Measurements from ENCODE around the gene METTL23.

Gene METTL23

GRCh38 chr17:76702941-76703637 is 23.6 kb upstream of the METTL23 start:
- H2BK15ac ChIP-seq (ENCODE audit: low read depth, poor library complexity, severe bottlenecking) = no peak overlapping the region
- no peak overlapping the region for H3K23ac ChIP-seq (ENCODE audit: low read length in 2 of 2)
- H3K4me1 ChIP-seq (ENCODE audit: control insufficient read depth, insufficient read depth, low read depth, low read length) = peaks cover 46% of the 10 kb centered on the region
- H3K9me3 ChIP-seq (ENCODE audit: control insufficient read depth, low read length) = no peaks in the 10 kb centered on the region
- no peak overlapping the region for H4K91ac ChIP-seq (ENCODE audit: low read length)
- H3K4ac ChIP-seq (ENCODE audit: low read depth in 1 of 2, low read length in 2 of 2) = no peak overlapping the region
- peak overlapping the region; percentile 58 for H2AK5ac ChIP-seq (ENCODE audit: low read length, severe bottlenecking)
- no peak overlapping the region for H3K9ac ChIP-seq (ENCODE audit: low read length)
- H2AFZ ChIP-seq (ENCODE audit: low read depth, low read length) = no peak overlapping the region
- H3K27me3 ChIP-seq (ENCODE audit: control insufficient read depth in 1 of 2, insufficient read depth in 1 of 2, low read length in 2 of 2) = no peaks in the 10 kb centered on the region
- H2BK5ac ChIP-seq (ENCODE audit: low read depth, low read length, poor library complexity, severe bottlenecking) = no peak overlapping the region
- H3K27ac ChIP-seq (ENCODE audit: low read length, poor library complexity, severe bottlenecking) = no peak overlapping the region
- H3K4me3 ChIP-seq (ENCODE audit: insufficient read depth in 1 of 2, low read depth in 1 of 2, low read length in 2 of 2) = no peak overlapping the region
- peaks cover 0 to 12% of the 10 kb centered on the region in 2 experiments for H3K36me3 ChIP-seq (ENCODE audit: control insufficient read depth in 1 of 2, insufficient read depth in 2 of 2, low read depth in 1 of 2, low read length in 2 of 2)
- no peak overlapping the region for H3K14ac ChIP-seq (ENCODE audit: low read length in 2 of 2)
- no peak overlapping the region for H3K18ac ChIP-seq (ENCODE audit: low read depth in 1 of 2, low read length in 2 of 2)
- WGBS = 95% methylated on average over 9 of the region's 10 CpGs
- no peak for DNase-seq
- no peak overlapping the region for H2BK120ac ChIP-seq (ENCODE audit: low read depth, low read length)
- no peak overlapping the region for H3K4me2 ChIP-seq (ENCODE audit: low read length, poor library complexity, severe bottlenecking)
- no peak overlapping the region for H2BK12ac ChIP-seq (ENCODE audit: low read length in 2 of 2)
- H4K8ac ChIP-seq (ENCODE audit: low read length) = no peak overlapping the region
- no peaks in the 10 kb centered on the region for H3K79me1 ChIP-seq (replicated peaks; ENCODE audit: low read length, poor library complexity, severe bottlenecking)

GRCh38 chr17:76704805-76705204 is 21.8 kb upstream of the METTL23 start:
- H3K14ac ChIP-seq (ENCODE audit: low read length in 2 of 2) = no peak overlapping the region
- no peak overlapping the region for H2BK120ac ChIP-seq (ENCODE audit: low read depth, low read length)
- no peak overlapping the region for H3K18ac ChIP-seq (ENCODE audit: low read depth in 1 of 2, low read length in 2 of 2)
- peaks cover 0 to 12% of the 10 kb centered on the region in 2 experiments for H3K36me3 ChIP-seq (ENCODE audit: control insufficient read depth in 1 of 2, insufficient read depth in 2 of 2, low read depth in 1 of 2, low read length in 2 of 2)
- H4K8ac ChIP-seq (ENCODE audit: low read length) = no peak overlapping the region
- H2BK12ac ChIP-seq (ENCODE audit: low read length in 2 of 2) = no peak overlapping the region
- H3K9ac ChIP-seq (ENCODE audit: low read length) = peak overlapping the region; percentile 0
- no peak for DNase-seq
- 71% methylated on average over 4 of the region's 4 CpGs for WGBS
- no peak overlapping the region for H3K27ac ChIP-seq (ENCODE audit: low read length, poor library complexity, severe bottlenecking)
- no peak overlapping the region for H3K4me3 ChIP-seq (ENCODE audit: insufficient read depth in 1 of 2, low read depth in 1 of 2, low read length in 2 of 2)
- no peak overlapping the region for H3K23ac ChIP-seq (ENCODE audit: low read length in 2 of 2)
- H2BK15ac ChIP-seq (ENCODE audit: low read depth, poor library complexity, severe bottlenecking) = no peak overlapping the region
- H3K4me1 ChIP-seq (ENCODE audit: control insufficient read depth, insufficient read depth, low read depth, low read length) = peaks cover 47% of the 10 kb centered on the region
- H2AFZ ChIP-seq (ENCODE audit: low read depth, low read length) = no peak overlapping the region
- H3K4me2 ChIP-seq (ENCODE audit: low read length, poor library complexity, severe bottlenecking) = no peak overlapping the region
- H3K4ac ChIP-seq (ENCODE audit: low read depth in 1 of 2, low read length in 2 of 2) = no peak overlapping the region
- H3K27me3 ChIP-seq (ENCODE audit: control insufficient read depth in 1 of 2, insufficient read depth in 1 of 2, low read length in 2 of 2) = no peaks in the 10 kb centered on the region
- no peaks in the 10 kb centered on the region for H3K9me3 ChIP-seq (ENCODE audit: control insufficient read depth, low read length)
- H3K79me1 ChIP-seq (replicated peaks; ENCODE audit: low read length, poor library complexity, severe bottlenecking) = no peaks in the 10 kb centered on the region
- no peak overlapping the region for H2BK5ac ChIP-seq (ENCODE audit: low read depth, low read length, poor library complexity, severe bottlenecking)
- no peak overlapping the region for H4K91ac ChIP-seq (ENCODE audit: low read length)
- no peak overlapping the region for H2AK5ac ChIP-seq (ENCODE audit: low read length, severe bottlenecking)

GRCh38 chr17:76706817-76707216 is 19.8 kb upstream of the METTL23 start:
- WGBS = 79% methylated on average over 3 of the region's 3 CpGs
- H4K8ac ChIP-seq (ENCODE audit: low read length) = no peak overlapping the region
- peaks cover 0 to 12% of the 10 kb centered on the region in 2 experiments for H3K36me3 ChIP-seq (ENCODE audit: control insufficient read depth in 1 of 2, insufficient read depth in 2 of 2, low read depth in 1 of 2, low read length in 2 of 2)
- H3K14ac ChIP-seq (ENCODE audit: low read length in 2 of 2) = no peak overlapping the region
- no peaks in the 10 kb centered on the region for H3K27me3 ChIP-seq (ENCODE audit: control insufficient read depth in 1 of 2, insufficient read depth in 1 of 2, low read length in 2 of 2)
- H3K9ac ChIP-seq (ENCODE audit: low read length) = no peak overlapping the region
- no peak overlapping the region for H2BK120ac ChIP-seq (ENCODE audit: low read depth, low read length)
- no peak overlapping the region for H2AFZ ChIP-seq (ENCODE audit: low read depth, low read length)
- DNase-seq = no peak
- H3K4me1 ChIP-seq (ENCODE audit: control insufficient read depth, insufficient read depth, low read depth, low read length) = peaks cover 35% of the 10 kb centered on the region
- no peak overlapping the region for H3K18ac ChIP-seq (ENCODE audit: low read depth in 1 of 2, low read length in 2 of 2)
- no peak overlapping the region for H3K4ac ChIP-seq (ENCODE audit: low read depth in 1 of 2, low read length in 2 of 2)
- H3K4me2 ChIP-seq (ENCODE audit: low read length, poor library complexity, severe bottlenecking) = no peak overlapping the region
- no peak overlapping the region for H2BK12ac ChIP-seq (ENCODE audit: low read length in 2 of 2)
- H3K23ac ChIP-seq (ENCODE audit: low read length in 2 of 2) = no peak overlapping the region
- H3K79me1 ChIP-seq (replicated peaks; ENCODE audit: low read length, poor library complexity, severe bottlenecking) = peaks cover under 1% of the 10 kb centered on the region
- H4K91ac ChIP-seq (ENCODE audit: low read length) = no peak overlapping the region
- no peak overlapping the region for H2BK5ac ChIP-seq (ENCODE audit: low read depth, low read length, poor library complexity, severe bottlenecking)
- H3K27ac ChIP-seq (ENCODE audit: low read length, poor library complexity, severe bottlenecking) = no peak overlapping the region
- no peak overlapping the region for H2BK15ac ChIP-seq (ENCODE audit: low read depth, poor library complexity, severe bottlenecking)
- no peak overlapping the region for H3K4me3 ChIP-seq (ENCODE audit: insufficient read depth in 1 of 2, low read depth in 1 of 2, low read length in 2 of 2)
- H2AK5ac ChIP-seq (ENCODE audit: low read length, severe bottlenecking) = no peak overlapping the region
- H3K9me3 ChIP-seq (ENCODE audit: control insufficient read depth, low read length) = no peaks in the 10 kb centered on the region

- H2BK12ac ChIP-seq (ENCODE audit: low read length in 2 of 2) = peak overlapping the region; percentile 75 to 76
- no peaks in the 10 kb centered on the region for H3K27me3 ChIP-seq (ENCODE audit: control insufficient read depth in 1 of 2, insufficient read depth in 1 of 2, low read length in 2 of 2)
- H3K4me2 ChIP-seq (ENCODE audit: low read length, poor library complexity, severe bottlenecking) = peak overlapping the region; percentile 69
- H4K91ac ChIP-seq (ENCODE audit: low read length) = no peak overlapping the region
- peaks cover 6% of the 10 kb centered on the region for H3K79me1 ChIP-seq (replicated peaks; ENCODE audit: low read length, poor library complexity, severe bottlenecking)
- H3K4me1 ChIP-seq (ENCODE audit: control insufficient read depth, insufficient read depth, low read depth, low read length) = peaks cover 30% of the 10 kb centered on the region
- H2AFZ ChIP-seq (ENCODE audit: low read depth, low read length) = no peak overlapping the region
- H3K9ac ChIP-seq (ENCODE audit: low read length) = peak overlapping the region; percentile 94
- WGBS = 31% methylated on average over 14 of the region's 14 CpGs
- peak; percentile 49 for DNase-seq
- H2AK5ac ChIP-seq (ENCODE audit: low read length, severe bottlenecking) = peak overlapping the region; percentile 88
- no peak overlapping the region for H3K23ac ChIP-seq (ENCODE audit: low read length in 2 of 2)
- peak overlapping the region; percentile 17 to 72 for H3K4ac ChIP-seq (ENCODE audit: low read depth in 1 of 2, low read length in 2 of 2)
- H4K8ac ChIP-seq (ENCODE audit: low read length) = peak overlapping the region; percentile 3
- no peaks in the 10 kb centered on the region for H3K9me3 ChIP-seq (ENCODE audit: control insufficient read depth, low read length)
- no peak overlapping the region for H3K14ac ChIP-seq (ENCODE audit: low read length in 2 of 2)
- H2BK15ac ChIP-seq (ENCODE audit: low read depth, poor library complexity, severe bottlenecking) = no peak overlapping the region
- H3K4me3 ChIP-seq (ENCODE audit: insufficient read depth in 1 of 2, low read depth in 1 of 2, low read length in 2 of 2) = peak overlapping the region in 1 of 2 experiments; percentile 84
- H2BK120ac ChIP-seq (ENCODE audit: low read depth, low read length) = peak overlapping the region; percentile 71
- peak overlapping the region; percentile 11 to 55 for H3K18ac ChIP-seq (ENCODE audit: low read depth in 1 of 2, low read length in 2 of 2)
- H3K36me3 ChIP-seq (ENCODE audit: control insufficient read depth in 1 of 2, insufficient read depth in 2 of 2, low read depth in 1 of 2, low read length in 2 of 2) = peaks cover 7 to 15% of the 10 kb centered on the region in 2 experiments
- peak overlapping the region; percentile 91 for H3K27ac ChIP-seq (ENCODE audit: low read length, poor library complexity, severe bottlenecking)
- H2BK5ac ChIP-seq (ENCODE audit: low read depth, low read length, poor library complexity, severe bottlenecking) = peak overlapping the region; percentile 0
Measured at GRCh38 chr17:76707985-76708807, 18.4 kb upstream of the METTL23 start.
